Measurements from ENCODE around the gene PLA2G15. TPM values are rescaled to one million over a fixed set of nuclear protein-coding genes. Genes with fewer than 3 reads are reported as not detected.

Gene PLA2G15
- total RNA-seq (10 to 100 TPM; 20.2 to 30.8 (median 28.7) TPM), polyA plus RNA-seq (18.2 TPM)
- long read RNA-seq, donor 1, transcript PLA2G15-201 (6 exons, 2,727 nt) = major isoform, 88 of 124 reads
- long read RNA-seq, donor 1, transcript PLA2G15-209 (6 exons, 1,203 nt) = minor isoform, 8 of 124 reads
- long read RNA-seq, donor 1, partial matches to known transcripts = 4 of 124 reads
- long read RNA-seq, donor 1, other reads (novel, unspliced or antisense) = 20 of 124 reads
- long read RNA-seq, donor 2, transcript PLA2G15-201 (6 exons, 2,727 nt) = major isoform, 88 of 101 reads
- long read RNA-seq, donor 2, partial matches to known transcripts = 0 of 101 reads
- long read RNA-seq, donor 2, other reads (novel, unspliced or antisense) = 7 of 101 reads
- long read RNA-seq, donor 3, transcript PLA2G15-207 (2 exons, 3,121 nt) = minor isoform, 11 of 151 reads
- long read RNA-seq, donor 3, transcript PLA2G15-201 (6 exons, 2,727 nt) = major isoform, 108 of 151 reads
- long read RNA-seq, donor 3, transcript PLA2G15-209 (6 exons, 1,203 nt) = minor isoform, 14 of 151 reads
- long read RNA-seq, donor 3, partial matches to known transcripts = 4 of 151 reads
- long read RNA-seq, donor 3, other reads (novel, unspliced or antisense) = 14 of 151 reads
- long read RNA-seq, donor 4, transcript PLA2G15-209 (6 exons, 1,203 nt) = minor isoform, 7 of 77 reads
- long read RNA-seq, donor 4, transcript PLA2G15-201 (6 exons, 2,727 nt) = major isoform, 59 of 77 reads
- long read RNA-seq, donor 4, partial matches to known transcripts = 1 of 77 reads
- long read RNA-seq, donor 4, other reads (novel, unspliced or antisense) = 9 of 77 reads

- under 1% methylated on average over 75 of the region's 75 CpGs for WGBS
- Histone ChIP-seq H3K27me3 (ENCODE audit: control insufficient read depth, insufficient read depth) (no peaks in the 10 kb centered on the region), H3K27ac (ENCODE audit: low read length) (peak within 1 kb of the TSS; percentile 67), H3K4me1 (ENCODE audit: control insufficient read depth, insufficient read depth, low read length) (peaks cover 19% of the 10 kb centered on the region), H3K9me3 (ENCODE audit: control insufficient read depth, low read length) (no peaks in the 10 kb centered on the region), H3K4me3 (ENCODE audit: low read length) (peak within 1 kb of the TSS; percentile 68)
- DNase-seq (peak; percentile 97 to 99 (median 99)), ATAC-seq (peak; percentile 97)
- intact Hi-C loops (cut with DNase I) = loop anchor here in 3 of 4 donors (5.0 to 10.0 kb wide), 2 partner anchors 82 to 270 kb away; no protein-coding TSS in a partner anchor
Observed at GRCh38 chr16:68244903-68245853, at the start of gene PLA2G15. PLA2G15 (plus strand) TSS chr16:68245373; CDS start chr16:68245427, 54 bp downstream.

DNA sequence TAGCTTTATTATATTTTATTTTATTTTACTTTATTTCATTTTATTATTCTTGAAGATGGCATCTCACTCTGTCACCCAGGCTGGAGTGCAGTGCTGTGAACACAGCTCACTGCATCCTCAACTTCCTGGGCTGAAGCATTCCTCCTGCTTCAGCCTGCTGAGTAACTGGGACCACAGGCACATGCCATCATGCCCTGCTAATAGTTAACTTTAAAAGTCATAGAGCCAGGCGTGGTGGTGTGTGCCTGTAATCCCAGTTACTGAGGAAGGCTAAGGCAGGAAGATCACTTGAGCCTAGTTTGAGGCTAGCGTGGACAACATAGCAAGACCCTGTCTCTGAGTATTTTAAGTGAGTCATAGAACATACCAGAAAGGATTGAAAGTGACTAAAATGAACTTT lies 47.9 kb upstream of the PLA2G15 start:
- Histone ChIP-seq H3K27me3 (ENCODE audit: control insufficient read depth, insufficient read depth) (no peaks in the 10 kb centered on the region), H3K9me3 (ENCODE audit: control insufficient read depth, low read length) (no peaks in the 10 kb centered on the region), H3K27ac (ENCODE audit: low read length) (no peak overlapping the region), H3K4me1 (ENCODE audit: control insufficient read depth, insufficient read depth, low read length) (no peaks in the 10 kb centered on the region), H3K4me3 (ENCODE audit: low read length) (no peak overlapping the region)
- ATAC-seq (no peak), DNase-seq (no peak)
- 96% methylated on average over 2 of the region's 2 CpGs for WGBS
- intact Hi-C loops (cut with DNase I) = no loop called here

GRCh38 chr16:68200088-68200783 lies 44.9 kb upstream of the PLA2G15 start:
- intact Hi-C loops (cut with DNase I) = no loop called here
- no peak overlapping the region for H3K4me3 ChIP-seq (ENCODE audit: low read length)
- H3K9me3 ChIP-seq (ENCODE audit: control insufficient read depth, low read length) = no peaks in the 10 kb centered on the region
- no peak overlapping the region for H3K27ac ChIP-seq (ENCODE audit: low read length)
- H3K4me1 ChIP-seq (ENCODE audit: control insufficient read depth, insufficient read depth, low read length) = no peaks in the 10 kb centered on the region
- H3K27me3 ChIP-seq (ENCODE audit: control insufficient read depth, insufficient read depth) = no peaks in the 10 kb centered on the region
- DNase-seq = no peak
- ATAC-seq = peak in 1 of 2 donors; percentile 37
- WGBS = 41% methylated on average over 3 of the region's 3 CpGs

DNA sequence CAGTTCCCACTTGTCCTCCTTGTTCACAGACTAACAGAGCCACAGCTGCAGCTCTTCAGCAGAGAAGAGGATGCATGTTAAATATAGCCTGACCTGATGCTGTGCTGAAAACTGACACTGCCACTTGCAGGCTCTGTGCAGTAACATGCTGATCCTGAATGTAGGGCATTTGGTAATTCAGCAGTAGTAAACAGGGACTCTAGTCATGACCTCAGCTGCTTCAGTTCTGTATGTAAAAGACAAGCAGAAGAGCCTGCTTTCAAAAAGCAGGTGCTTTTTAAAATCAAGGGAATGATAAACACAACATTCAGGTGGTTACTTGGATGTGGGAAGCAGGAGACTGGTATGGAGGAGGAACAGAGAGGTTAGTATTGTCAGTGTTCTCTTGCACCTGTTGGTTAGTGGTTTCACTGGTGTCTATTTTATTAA lies 43.1 kb upstream of the PLA2G15 start:
- Histone ChIP-seq H3K9me3 (ENCODE audit: control insufficient read depth, low read length) (no peaks in the 10 kb centered on the region), H3K4me1 (ENCODE audit: control insufficient read depth, insufficient read depth, low read length) (no peaks in the 10 kb centered on the region), H3K4me3 (ENCODE audit: low read length) (no peak overlapping the region), H3K27me3 (ENCODE audit: control insufficient read depth, insufficient read depth) (no peaks in the 10 kb centered on the region), H3K27ac (ENCODE audit: low read length) (no peak overlapping the region)
- peak; percentile 59 to 79 for ATAC-seq
- DNase-seq = no peak
- intact Hi-C loops (cut with DNase I) = no loop called here

DNA sequence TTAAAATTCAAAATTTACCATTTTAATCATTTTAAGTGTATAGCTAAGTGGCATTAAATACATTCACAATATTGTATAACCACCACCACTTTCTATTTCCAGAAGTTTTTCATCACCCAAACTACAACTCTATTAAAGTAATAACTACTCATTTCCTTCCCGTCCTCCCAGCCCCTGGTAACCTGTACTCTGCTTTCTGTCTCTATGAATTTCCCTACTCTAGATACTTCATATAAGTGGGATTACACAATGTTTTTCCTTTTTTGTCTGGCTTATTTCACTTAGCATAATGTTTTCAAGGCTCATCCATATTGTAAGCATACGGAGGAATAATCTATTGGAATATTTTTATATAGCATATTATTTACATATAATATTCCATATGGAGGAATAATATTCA lies 38.9 kb upstream of the PLA2G15 start:
- Histone ChIP-seq H3K27ac (ENCODE audit: low read length) (no peak overlapping the region), H3K9me3 (ENCODE audit: control insufficient read depth, low read length) (no peaks in the 10 kb centered on the region), H3K4me3 (ENCODE audit: low read length) (no peak overlapping the region), H3K4me1 (ENCODE audit: control insufficient read depth, insufficient read depth, low read length) (no peaks in the 10 kb centered on the region), H3K27me3 (ENCODE audit: control insufficient read depth, insufficient read depth) (no peaks in the 10 kb centered on the region)
- intact Hi-C loops (cut with DNase I) = no loop called here
- ATAC-seq = no peak
- 92% methylated on average over 2 of the region's 2 CpGs for WGBS
- DNase-seq = no peak

DNA sequence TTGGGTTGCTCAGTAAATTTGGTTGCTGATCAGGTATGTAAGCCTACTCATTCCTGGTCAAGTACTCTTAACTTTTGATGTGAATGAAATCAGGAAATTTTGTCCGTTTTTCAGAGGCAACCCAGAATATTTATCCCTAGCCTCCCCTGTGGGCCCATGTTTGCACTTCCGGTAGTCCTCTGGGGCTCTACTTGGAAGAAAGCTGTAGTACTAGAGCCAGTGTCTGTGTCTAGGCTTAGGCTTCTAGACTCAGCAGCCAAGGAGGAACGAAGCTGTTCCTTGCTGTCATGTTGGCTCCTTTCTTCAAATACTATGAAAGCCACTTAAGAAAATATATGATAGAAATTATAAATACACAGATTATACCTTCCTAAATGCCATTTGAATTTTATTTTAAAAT lies 30.4 kb upstream of the PLA2G15 start:
- Histone ChIP-seq H3K27me3 (ENCODE audit: control insufficient read depth, insufficient read depth) (no peaks in the 10 kb centered on the region), H3K27ac (ENCODE audit: low read length) (no peak overlapping the region), H3K9me3 (ENCODE audit: control insufficient read depth, low read length) (no peaks in the 10 kb centered on the region), H3K4me3 (ENCODE audit: low read length) (no peak overlapping the region), H3K4me1 (ENCODE audit: control insufficient read depth, insufficient read depth, low read length) (no peaks in the 10 kb centered on the region)
- DNase-seq = no peak
- intact Hi-C loops (cut with DNase I) = no loop called here
- peak; percentile 55 to 87 for ATAC-seq
- 66% methylated on average over 3 of the region's 3 CpGs for WGBS

- no peaks in the 10 kb centered on the region for H3K4me1 ChIP-seq (ENCODE audit: control insufficient read depth, insufficient read depth, low read length)
- whole genome bisulfite sequencing = 98% methylated on average over 1 of the region's 1 CpG
- H3K27me3 ChIP-seq (ENCODE audit: control insufficient read depth, insufficient read depth) = no peaks in the 10 kb centered on the region
- ATAC-seq = no peak
- intact Hi-C loops (cut with DNase I) = no loop called here
- H3K9me3 ChIP-seq (ENCODE audit: control insufficient read depth, low read length) = no peaks in the 10 kb centered on the region
- H3K27ac ChIP-seq (ENCODE audit: low read length) = no peak overlapping the region
- DNase-seq = no peak
- H3K4me3 ChIP-seq (ENCODE audit: low read length) = no peak overlapping the region
Observed at GRCh38 chr16:68215302-68215701, 29.9 kb upstream of the PLA2G15 start.

DNA sequence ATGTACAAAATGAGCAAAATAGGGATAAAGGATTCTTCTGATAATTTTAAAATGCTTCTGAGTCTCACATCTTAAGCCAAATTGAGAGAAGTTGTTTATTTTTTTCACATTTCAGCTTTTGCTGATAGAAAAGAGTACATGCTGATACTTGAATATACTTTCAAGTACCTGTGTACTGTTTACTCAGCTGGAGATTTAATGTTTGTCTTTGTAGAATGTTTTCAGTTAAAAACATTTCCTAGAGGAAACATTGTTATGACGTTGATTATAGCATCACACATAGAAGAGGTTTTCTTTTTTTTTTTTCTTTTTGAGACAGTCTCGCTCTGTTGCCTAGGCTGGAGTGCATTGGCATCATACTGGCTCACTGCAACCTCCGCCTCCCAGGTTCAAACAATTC lies 28.9 kb upstream of the PLA2G15 start:
- H3K27ac ChIP-seq (ENCODE audit: low read length) = no peak overlapping the region
- WGBS = 90% methylated on average over 3 of the region's 3 CpGs
- ATAC-seq = no peak

GRCh38 chr16:68217506-68217905 lies 27.7 kb upstream of the PLA2G15 start:
- ATAC-seq = no peak
- H3K27me3 ChIP-seq (ENCODE audit: control insufficient read depth, insufficient read depth) = no peaks in the 10 kb centered on the region
- no peak overlapping the region for H3K27ac ChIP-seq (ENCODE audit: low read length)
- H3K4me3 ChIP-seq (ENCODE audit: low read length) = no peak overlapping the region
- no peaks in the 10 kb centered on the region for H3K9me3 ChIP-seq (ENCODE audit: control insufficient read depth, low read length)
- intact Hi-C loops (cut with DNase I) = no loop called here
- H3K4me1 ChIP-seq (ENCODE audit: control insufficient read depth, insufficient read depth, low read length) = no peaks in the 10 kb centered on the region
- DNase-seq = no peak
- 84% methylated on average over 4 of the region's 4 CpGs for WGBS

More for the DNA sequence above, 28.9 kb upstream of the PLA2G15 start:
- Histone ChIP-seq H3K9me3 (ENCODE audit: control insufficient read depth, low read length) (no peaks in the 10 kb centered on the region), H3K27me3 (ENCODE audit: control insufficient read depth, insufficient read depth) (no peaks in the 10 kb centered on the region), H3K4me3 (ENCODE audit: low read length) (no peak overlapping the region), H3K4me1 (ENCODE audit: control insufficient read depth, insufficient read depth, low read length) (no peaks in the 10 kb centered on the region)
- intact Hi-C loops (cut with DNase I) = no loop called here
- no peak for DNase-seq

GRCh38 chr16:68219725-68220351 lies 25.3 kb upstream of the PLA2G15 start:
- DNase-seq (no peak), ATAC-seq (no peak)
- WGBS = 94% methylated on average over 6 of the region's 6 CpGs
- H3K4me1 ChIP-seq (ENCODE audit: control insufficient read depth, insufficient read depth, low read length) = no peaks in the 10 kb centered on the region
- no peak overlapping the region for H3K4me3 ChIP-seq (ENCODE audit: low read length)
- no peaks in the 10 kb centered on the region for H3K27me3 ChIP-seq (ENCODE audit: control insufficient read depth, insufficient read depth)
- intact Hi-C loops (cut with DNase I) = loop anchor here in 2 of 4 donors (10.0 kb wide), 2 partner anchors 125 to 225 kb away; partner anchors contain the start of gene DPEP2 (in 1 of the 2)
- no peaks in the 10 kb centered on the region for H3K9me3 ChIP-seq (ENCODE audit: control insufficient read depth, low read length)
- H3K27ac ChIP-seq (ENCODE audit: low read length) = no peak overlapping the region

All from right cardiac atrium (tissue), 5 donors.